GM12865 (cell line): ENCODE measurements around the gene FCHSD2.
"Not testable (repeated sequence)": the region's sequence is repeated elsewhere in the genome, so short reads cannot be mapped to it uniquely, and the experiment has no call there.

Source experiments
- DNase-seq: peaks from one replicate; pipeline ENCODE4 v3.0.0; 2010; ENCODE audit warnings: low read depth
- H3K4me3 ChIP-seq: 2 replicates; pipeline ENCODE4 v1.5.1; 2011; ENCODE audit warnings: mild to moderate bottlenecking, low read depth, low read length, control low read depth
- TF ChIP-seq, protein P1 (sequence below): IDR thresholded peaks from 2 replicates; pipeline ENCODE4 v1.5.1; 2011; ENCODE audit warnings: low read length, control low read depth, low read depth, inconsistent platforms; ENCODE audit not compliant: insufficient read depth; ENCODE audit errors: missing control alignments

The FCHSD2 gene

DNA sequence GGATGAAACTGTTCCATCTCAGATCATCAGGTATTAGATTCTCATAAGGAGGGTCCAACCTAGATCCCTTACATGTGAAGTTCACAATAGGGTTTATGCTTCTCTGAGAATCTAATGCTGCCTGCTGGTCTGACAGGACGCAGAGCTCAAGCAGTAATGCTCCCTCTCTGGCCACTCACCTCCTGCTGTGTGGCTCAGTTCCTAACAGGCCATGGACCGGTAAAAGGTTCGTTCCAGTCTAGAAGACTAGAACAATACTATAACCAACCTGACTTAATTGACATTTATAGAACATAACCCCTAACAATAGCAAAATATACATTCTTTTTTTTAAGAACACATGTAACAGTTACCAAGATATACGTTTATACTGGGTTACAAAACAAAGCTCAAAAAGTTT is 282.1 kb downstream of the FCHSD2 start:
- DNase-seq, result no peak
- TF ChIP-seq, protein P1, sequence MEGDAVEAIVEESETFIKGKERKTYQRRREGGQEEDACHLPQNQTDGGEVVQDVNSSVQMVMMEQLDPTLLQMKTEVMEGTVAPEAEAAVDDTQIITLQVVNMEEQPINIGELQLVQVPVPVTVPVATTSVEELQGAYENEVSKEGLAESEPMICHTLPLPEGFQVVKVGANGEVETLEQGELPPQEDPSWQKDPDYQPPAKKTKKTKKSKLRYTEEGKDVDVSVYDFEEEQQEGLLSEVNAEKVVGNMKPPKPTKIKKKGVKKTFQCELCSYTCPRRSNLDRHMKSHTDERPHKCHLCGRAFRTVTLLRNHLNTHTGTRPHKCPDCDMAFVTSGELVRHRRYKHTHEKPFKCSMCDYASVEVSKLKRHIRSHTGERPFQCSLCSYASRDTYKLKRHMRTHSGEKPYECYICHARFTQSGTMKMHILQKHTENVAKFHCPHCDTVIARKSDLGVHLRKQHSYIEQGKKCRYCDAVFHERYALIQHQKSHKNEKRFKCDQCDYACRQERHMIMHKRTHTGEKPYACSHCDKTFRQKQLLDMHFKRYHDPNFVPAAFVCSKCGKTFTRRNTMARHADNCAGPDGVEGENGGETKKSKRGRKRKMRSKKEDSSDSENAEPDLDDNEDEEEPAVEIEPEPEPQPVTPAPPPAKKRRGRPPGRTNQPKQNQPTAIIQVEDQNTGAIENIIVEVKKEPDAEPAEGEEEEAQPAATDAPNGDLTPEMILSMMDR, result no peak
- no peak overlapping the region for H3K4me3 ChIP-seq

DNA sequence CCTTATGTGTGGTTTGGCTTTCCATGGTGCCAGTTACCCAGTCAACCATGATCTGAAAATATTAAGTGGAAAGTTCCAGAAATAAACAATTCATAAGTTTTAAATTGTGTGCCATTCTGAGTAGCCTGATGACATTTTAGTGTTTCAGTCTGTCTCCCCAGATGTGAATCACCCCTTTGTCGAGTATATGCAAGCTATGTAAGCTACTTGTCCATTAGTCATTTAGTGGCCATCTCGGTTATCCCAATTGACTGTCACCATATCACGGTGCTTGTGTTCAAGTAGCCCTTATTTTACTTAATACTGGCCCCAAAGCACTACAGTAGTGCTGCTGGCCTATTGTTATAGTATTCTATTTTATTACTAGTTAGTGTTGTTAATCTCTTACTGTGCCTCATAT is 283.0 kb downstream of the FCHSD2 start:
- no peak for DNase-seq
- TF ChIP-seq, protein P1, result no peak
- no peak overlapping the region for H3K4me3 ChIP-seq

DNA sequence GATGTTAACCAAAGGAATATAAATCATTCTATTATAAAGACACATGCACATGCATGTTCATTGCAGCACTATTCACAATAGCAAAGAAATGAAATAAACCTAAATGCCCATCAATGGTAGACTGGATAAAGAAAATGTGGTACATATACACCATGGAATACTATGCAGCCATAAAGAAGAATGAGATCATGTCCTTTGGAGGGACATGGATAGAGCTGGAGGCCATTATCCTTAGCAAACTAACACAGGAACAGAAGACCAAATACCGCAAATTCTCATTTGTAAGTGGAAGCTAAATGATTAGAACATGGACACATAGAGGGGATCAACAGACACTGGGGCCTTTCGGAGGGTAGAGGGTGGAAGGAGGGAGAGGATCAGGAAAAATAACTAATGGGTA is 283.9 kb downstream of the FCHSD2 start:
- not testable (repeated sequence) for H3K4me3 ChIP-seq, DNase-seq

DNA sequence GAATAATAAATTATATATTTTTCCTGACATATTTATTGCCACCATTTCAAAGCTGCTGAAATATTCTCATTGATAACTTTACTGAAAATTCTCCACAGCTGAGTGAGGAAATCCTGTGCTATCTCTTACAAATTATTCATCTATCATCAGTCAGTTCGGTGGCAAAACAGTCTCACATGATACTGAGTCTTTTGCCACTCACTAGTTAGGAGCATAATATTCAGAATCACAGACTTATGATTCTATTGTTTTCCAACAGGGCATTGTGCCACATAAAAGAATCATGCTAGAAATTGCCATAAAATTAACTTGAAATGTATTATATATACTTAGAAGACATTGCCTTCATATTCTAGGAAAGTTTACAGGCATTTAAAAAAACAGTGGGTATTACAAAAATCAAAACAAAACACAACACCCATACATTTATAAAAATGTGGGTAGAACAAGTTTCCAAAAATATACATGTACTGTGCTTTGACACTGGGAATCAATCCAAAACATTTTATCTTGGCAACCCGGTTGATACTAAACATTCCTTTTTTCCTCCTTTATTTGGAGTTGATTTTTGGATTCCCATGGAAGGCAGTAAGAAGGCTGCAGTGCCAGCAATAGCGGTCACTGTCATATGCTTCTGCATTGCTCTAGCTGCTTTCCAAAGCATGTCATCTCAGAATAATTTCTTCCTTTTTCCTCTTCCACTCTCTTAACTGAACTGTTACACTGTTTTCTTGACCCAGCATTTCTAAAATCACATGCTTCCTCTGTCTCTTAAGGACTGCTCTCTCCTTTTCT is 285.4 kb downstream of the FCHSD2 start:
- TF ChIP-seq, protein P1, result no peak

DNA sequence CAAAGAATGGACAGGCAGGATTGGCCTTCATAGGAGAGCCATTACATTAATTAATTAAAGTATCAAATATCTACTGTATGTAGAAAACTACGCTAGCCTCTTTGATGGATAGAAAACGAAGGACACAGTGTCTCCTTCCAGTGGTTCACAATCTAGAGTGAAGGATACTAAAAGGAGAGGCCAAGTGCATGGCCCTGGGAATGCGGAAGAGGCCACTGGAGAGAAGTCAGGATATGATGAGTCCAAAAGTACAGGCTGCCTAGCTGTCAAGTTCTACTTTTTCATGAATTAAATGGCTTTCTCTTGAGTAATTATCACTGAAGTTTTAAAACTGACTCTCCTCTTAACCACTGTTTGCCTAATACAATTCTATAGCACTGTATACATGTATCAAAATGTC is 286.1 kb downstream of the FCHSD2 start:
- no peak for DNase-seq
- no peak overlapping the region for H3K4me3 ChIP-seq
- TF ChIP-seq, protein P1, result no peak

More for the DNA sequence above, 285.4 kb downstream of the FCHSD2 start:
- no peak for DNase-seq
- H3K4me3 ChIP-seq, result no peak overlapping the region

DNA sequence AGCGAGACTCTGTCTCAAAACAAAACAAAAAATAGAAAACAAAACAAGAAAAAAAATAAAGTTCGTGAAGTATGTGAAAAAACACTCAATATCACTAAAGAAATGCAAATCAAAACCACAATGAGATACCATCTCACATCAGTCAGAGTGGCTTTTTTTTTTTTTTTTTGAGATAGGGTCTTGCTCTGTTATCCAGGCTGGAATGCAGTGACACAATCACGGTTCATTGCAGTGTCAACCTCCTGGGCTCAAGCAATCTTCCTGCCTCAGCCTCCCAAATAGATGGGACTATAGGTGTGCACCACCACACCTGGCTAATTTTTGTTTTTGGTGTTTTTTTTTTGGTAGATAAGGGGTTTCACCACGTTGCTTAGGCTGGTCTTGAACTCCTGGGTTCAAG is 290.4 kb downstream of the FCHSD2 start:
- TF ChIP-seq, protein P1, result no peak
- H3K4me3 ChIP-seq, result no peak overlapping the region
- no peak for DNase-seq

DNA sequence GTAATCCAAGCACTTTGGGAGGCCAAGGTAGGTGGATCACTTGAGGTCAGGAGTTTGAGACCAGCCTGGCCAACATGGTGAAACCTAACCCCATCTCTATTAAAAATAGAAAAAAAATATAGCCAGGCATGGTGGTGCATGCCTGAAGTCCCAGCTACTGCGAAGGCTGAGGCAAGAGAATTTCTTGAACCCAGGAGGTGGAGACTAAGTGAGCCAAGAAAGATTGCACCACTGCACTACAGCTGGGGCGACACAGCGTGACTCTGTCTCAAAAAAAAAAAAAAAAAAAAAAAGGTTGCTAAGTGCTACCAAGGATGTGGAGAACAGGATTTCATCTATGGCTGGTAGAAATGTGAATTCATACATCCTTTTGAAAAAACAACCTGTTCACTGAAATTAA is 291.3 kb downstream of the FCHSD2 start:
- no peak overlapping the region for H3K4me3 ChIP-seq
- TF ChIP-seq, protein P1, result no peak
- no peak for DNase-seq
